GM12878 (cell line): ENCODE data around the gene PRDM1. TPM values are rescaled to one million over a fixed set of nuclear protein-coding genes. Genes with fewer than 3 reads are reported as not detected.

Source experiments
- ATAC-seq: fragments of 200-7000 bp; cut with Tn5 transposase; 3 replicates; pipeline ENCODE4 v1.9.1; 2020; ENCODE audit warnings: mild to moderate bottlenecking, moderate library complexity
- BruUV-seq: library from RNA; stranded (reverse); fragments of 400-500 nt; replicated peaks from 2 replicates; lab custom pipeline; 2021; lab: Mats Ljungman, UMichigan
- CTCF ChIA-PET: fragments of 300-600 bp; sonication (Branson Sonifier 250); formaldehyde crosslinking; extraction: SDS; loops from one replicate; lab custom pipeline; 2021; ENCODE audit warnings: inconsistent platforms; lab: Yijun Ruan, JAX
- POLR2A ChIA-PET: fragments of 350-600 bp; formaldehyde crosslinking; extraction: SDS; loops from one replicate; lab custom pipeline; 2021; ENCODE audit warnings: inconsistent platforms; lab: Charles Lee
- RAD21 ChIA-PET: fragments of 300-600 bp; sonication (Branson Sonifier 250); formaldehyde crosslinking; loops from one replicate; lab custom pipeline; 2023; ENCODE audit warnings: antibody characterized with exemption; ENCODE audit not compliant: unreplicated experiment; lab: Charles Lee
- SMC1A ChIA-PET: fragments of 300-600 bp; sonication (Branson Sonifier 250); formaldehyde crosslinking; loops from one replicate; lab custom pipeline; 2023; ENCODE audit not compliant: unreplicated experiment, uncharacterized antibody; lab: Charles Lee
- DNase-seq: peaks from one replicate; pipeline ENCODE4 v3.0.0-alpha.2; 2011; ENCODE audit warnings: low read depth, low spot score
- FAIRE-seq: peaks from 3 replicates; lab custom pipeline; 2011; peaks lifted over from hg19 to GRCh38; lab: Jason Lieb, UNC
- H2AFZ ChIP-seq: 2 replicates; pipeline ENCODE4 v1.6.0; 2011; ENCODE audit warnings: low read depth, low read length, control low read depth; ENCODE audit not compliant: control insufficient read depth
- H3K27ac ChIP-seq: 2 replicates; pipeline ENCODE4 v1.5.1; 2011; ENCODE audit warnings: control low read depth; ENCODE audit not compliant: control insufficient read depth, insufficient read depth
- H3K27me3 ChIP-seq, 2 experiments: replicated peaks in 1 of 2; 2 replicates each; pipeline versions ENCODE4 v1.6.0 to v1.6.1; 2011; ENCODE audit warnings: low read length in 1 of 2; ENCODE audit not compliant: control insufficient read depth in 2 of 2, insufficient read depth in 2 of 2
- H3K36me3 ChIP-seq, 2 experiments: 2 replicates each; pipeline ENCODE4 v1.5.1; 2011; ENCODE audit warnings: low read length in 1 of 2; ENCODE audit not compliant: control insufficient read depth in 2 of 2, insufficient read depth in 2 of 2
- H3K4me1 ChIP-seq: 2 replicates; pipeline ENCODE4 v1.6.1; 2011; ENCODE audit warnings: mild to moderate bottlenecking, low read length, moderate library complexity, mixed read lengths; ENCODE audit not compliant: control insufficient read depth, insufficient read depth
- H3K4me2 ChIP-seq: 2 replicates; pipeline ENCODE4 v1.6.0; 2011; ENCODE audit warnings: control low read depth; ENCODE audit not compliant: control insufficient read depth, insufficient read depth
- H3K4me3 ChIP-seq: fragments of 200-600 bp; sonication (generic); 2 replicates; pipeline ENCODE4 v1.5.1; 2016
- H3K79me2 ChIP-seq: 2 replicates; pipeline ENCODE4 v1.6.0; 2011; ENCODE audit warnings: low read length; ENCODE audit not compliant: control insufficient read depth, insufficient read depth
- H3K9ac ChIP-seq: 2 replicates; pipeline ENCODE4 v1.8.0; 2011; ENCODE audit warnings: low read length, control low read depth, mixed read lengths; ENCODE audit not compliant: control insufficient read depth, insufficient read depth
- H3K9me3 ChIP-seq: replicated peaks from 3 replicates; pipeline ENCODE4 v1.5.1; 2011; ENCODE audit warnings: mild to moderate bottlenecking, low read length; ENCODE audit not compliant: control insufficient read depth, insufficient read depth
- H4K20me1 ChIP-seq: 2 replicates; pipeline ENCODE4 v1.6.0; 2011; ENCODE audit not compliant: control insufficient read depth, insufficient read depth
- ATF7 ChIP-seq: fragments of 450-650 bp; IDR thresholded peaks from 2 replicates; pipeline ENCODE4 v1.6.1; 2016; ENCODE audit warnings: low read depth, mild to moderate bottlenecking
- BACH1 ChIP-seq: fragments of 450-650 bp; IDR thresholded peaks from 2 replicates; pipeline ENCODE4 v1.6.1; 2017; ENCODE audit warnings: mild to moderate bottlenecking, borderline replicate concordance
- CBX3 ChIP-seq: fragments of 200-600 bp; sonication (generic); IDR thresholded peaks from 2 replicates; pipeline ENCODE4 v1.6.1; 2016; ENCODE audit warnings: low read depth, borderline replicate concordance
- DPF2 ChIP-seq: fragments of 450-650 bp; IDR thresholded peaks from 2 replicates; pipeline ENCODE4 v1.6.1; 2017; ENCODE audit warnings: mild to moderate bottlenecking
- E4F1 ChIP-seq: fragments of 450-650 bp; IDR thresholded peaks from 2 replicates; pipeline ENCODE4 v1.6.1; 2018; ENCODE audit warnings: borderline replicate concordance, mild to moderate bottlenecking; ENCODE audit not compliant: partially characterized antibody
- IKZF1 ChIP-seq: fragments of 450-650 bp; conservative IDR thresholded peaks from 2 replicates; pipeline ENCODE4 v1.6.1; 2017; ENCODE audit warnings: antibody characterized with exemption, mild to moderate bottlenecking
- LARP7 ChIP-seq: fragments of 450-650 bp; IDR thresholded peaks from 2 replicates; pipeline ENCODE4 v1.6.1; 2017; ENCODE audit warnings: mild to moderate bottlenecking
- MAX ChIP-seq: IDR thresholded peaks from 2 replicates; pipeline ENCODE4 v1.6.1; 2012; ENCODE audit warnings: low read depth, low read length, improper control_type of control experiment
- NR2F1 ChIP-seq: fragments of 450-650 bp; conservative IDR thresholded peaks from 2 replicates; pipeline ENCODE4 v1.6.1; 2017; ENCODE audit warnings: mild to moderate bottlenecking
- PAX8 ChIP-seq: fragments of 450-650 bp; IDR thresholded peaks from 2 replicates; pipeline ENCODE4 v1.6.1; 2017; ENCODE audit warnings: mild to moderate bottlenecking, moderate library complexity
- PML ChIP-seq: IDR thresholded peaks from 2 replicates; pipeline ENCODE4 v1.6.1; 2012; ENCODE audit warnings: low read length, inconsistent platforms
- POU2F2 ChIP-seq: IDR thresholded peaks from 3 replicates; pipeline ENCODE4 v1.6.1; 2011; ENCODE audit warnings: low read depth, mild to moderate bottlenecking, low read length, borderline replicate concordance
- RAD51 ChIP-seq: fragments of 450-650 bp; IDR thresholded peaks from 2 replicates; pipeline ENCODE4 v1.6.1; 2016; ENCODE audit warnings: moderate library complexity, mild to moderate bottlenecking, inconsistent platforms
- RELA ChIP-seq: fragments of 450-650 bp; IDR thresholded peaks from 2 replicates; pipeline ENCODE4 v1.8.0; 2014; ENCODE audit warnings: borderline replicate concordance; ENCODE audit not compliant: partially characterized antibody
- RUNX3 ChIP-seq: IDR thresholded peaks from 2 replicates; pipeline ENCODE4 v1.6.1; 2012; ENCODE audit warnings: low read length, inconsistent platforms
- SMARCA5 ChIP-seq: fragments of 450-650 bp; IDR thresholded peaks from 2 replicates; pipeline ENCODE4 v1.6.1; 2017; ENCODE audit warnings: mild to moderate bottlenecking
- SMC3 ChIP-seq: IDR thresholded peaks from 2 replicates; pipeline ENCODE4 v1.6.1; 2011; ENCODE audit warnings: low read length, improper control_type of control experiment, borderline replicate concordance
- SREBF2 ChIP-seq: IDR thresholded peaks from 2 replicates; pipeline ENCODE4 v1.6.1; 2012; ENCODE audit warnings: mild to moderate bottlenecking, low read length
- TAF1 ChIP-seq: IDR thresholded peaks from 2 replicates; pipeline ENCODE4 v1.6.1; 2011; ENCODE audit warnings: mild to moderate bottlenecking, low read depth, low read length, borderline replicate concordance
- TCF12 ChIP-seq: IDR thresholded peaks from 2 replicates; pipeline ENCODE4 v1.6.1; 2011; ENCODE audit warnings: low read depth, mild to moderate bottlenecking, low read length
- YBX1 ChIP-seq: fragments of 450-650 bp; IDR thresholded peaks from 2 replicates; pipeline ENCODE4 v1.6.1; 2016; ENCODE audit warnings: antibody characterized with exemption
- YY1 ChIP-seq: IDR thresholded peaks from 2 replicates; pipeline ENCODE4 v1.6.1; 2011; ENCODE audit warnings: low read depth, mild to moderate bottlenecking, low read length
- ZNF217 ChIP-seq: fragments of 450-650 bp; IDR thresholded peaks from 2 replicates; pipeline ENCODE4 v1.6.1; 2017; ENCODE audit warnings: antibody characterized with exemption, mild to moderate bottlenecking
- ZNF24 ChIP-seq: fragments of 450-650 bp; IDR thresholded peaks from 2 replicates; pipeline ENCODE4 v1.6.1; 2017; ENCODE audit warnings: antibody characterized with exemption, mild to moderate bottlenecking
- ZNF274 ChIP-seq: IDR thresholded peaks from one replicate; pipeline ENCODE4 v1.8.0; 2011; ENCODE audit not compliant: insufficient read length, insufficient read depth
- WGBS: methylation state at CpG from one replicate; pipeline ENCODE4 v1.1.6; 2016; ENCODE audit warnings: low lambda C conversion rate; ENCODE audit not compliant: insufficient replicate concordance, insufficient coverage; ENCODE audit errors: missing lambda C conversion rate; 5-methylcytosine and 5-hydroxymethylcytosine counted together
- in situ Hi-C: fragments of 300-500 bp; cut with MboI; formaldehyde crosslinking; loops from 9 replicates; pipeline ENCODE4 v1.14.3; 2018; ENCODE audit warnings: mixed read lengths
- intact Hi-C: fragments of 100-400 bp; cut with micrococcal nuclease; formaldehyde crosslinking; loops from one replicate; pipeline ENCODE4 v1.14.2; 2022; ENCODE audit not compliant: unreplicated experiment
- polyA plus RNA-seq, 11 experiments: library from polyadenylated mRNA; depleted of rRNA in 4 of 11; unstranded in 6 of 11; stranded (reverse) in 5 of 11; fragments of >200 nt; fragmentation: Nextera tagmentation in 4 of 11; fragmentation: Illumina TruSeq in 1 of 11; extraction: Ambion mirVana in 4 of 11; extraction: Trizol in 1 of 11; gene quantifications; 1 replicate in 1 of 11; 2 replicates in 10 of 11; pipeline versions ENCODE4 v1.2.1 to v1.2.3, GENCODE V29; 2011 to 2016; ENCODE audit warnings: inconsistent platforms in 2 of 11, missing spikeins in 2 of 11, low read depth in 1 of 11
- total RNA-seq, 4 experiments: library from RNA; depleted of rRNA in 3 of 4; stranded (reverse); fragments of >200 nt in 3 of 4; fragmentation: Illumina TruSeq in 1 of 4; extraction: Trizol in 1 of 4; gene quantifications; 2 replicates each; pipeline versions ENCODE4 v1.2.1 to v1.2.3, GENCODE V29; 2013 to 2021

PRDM1 gene
- total and polyA plus RNA-seq, 10 of the 15 experiments (the other 5 are each of a cell fraction or from before 2014, with no cell fraction given), result 1.9 to 15.8 (median 4.1) TPM

- TF ChIP-seq E4F1, result no peak
- TF ChIP-seq TCF12, result no peak
- TF ChIP-seq MAX, result no peak
- no peak for TF ChIP-seq YBX1
- TF ChIP-seq IKZF1, result no peak
- no peak for TF ChIP-seq RUNX3
- TF ChIP-seq NR2F1, result no peak
Observed at GRCh38 chr6:106120006-106120405, 33.9 kb downstream of the PRDM1 start (continued).

- POLR2A ChIA-PET, result interaction anchor here (1.4 kb wide), 1 partner anchor 20 kb away, joined by 3 read pairs; no protein-coding TSS in a partner anchor
- H3K4me1 ChIP-seq, result peaks cover 35% of the 10 kb centered on the region
- no peak overlapping the region for H3K4me3 ChIP-seq
- no peak overlapping the region for H3K4me2 ChIP-seq
- H4K20me1 ChIP-seq, result no peaks in the 10 kb centered on the region
- no peak for ATAC-seq
- no peak overlapping the region for H2AFZ ChIP-seq
- intact Hi-C loops (no loop called here), in situ Hi-C loops (no loop called here)
- WGBS, result 92% methylated on average over 6 of the region's 6 CpGs
- H3K36me3 ChIP-seq, result no peaks in the 10 kb centered on the region
- H3K27me3 ChIP-seq, result peaks cover 0 to 4% of the 10 kb centered on the region in 2 experiments; a peak in 1 of 4 replicates
- no peak for DNase-seq
- H3K79me2 ChIP-seq, result no peaks in the 10 kb centered on the region
- H3K9me3 ChIP-seq, result no peaks in the 10 kb centered on the region; the same call in 2 of the 3 replicates
- no peak for FAIRE-seq
- TF ChIP-seq BACH1 (no peak), ZNF24 (no peak), LARP7 (no peak), TAF1 (no peak), ZNF274 (no peak), POU2F2 (no peak), YY1 (no peak), PML (no peak), RAD51 (no peak), CBX3 (no peak), RUNX3 (no peak), ZNF217 (no peak), ATF7 (no peak), SREBF2 (no peak), SMARCA5 (no peak), PAX8 (no peak), SMC3 (no peak), DPF2 (no peak), MAX (no peak), RELA (no peak)
- RAD21 ChIA-PET, result interaction anchor here (0.8 to 2.0 kb wide), 2 partner anchors 9 to 43 kb away, joined by 3 to 5 read pairs; no protein-coding TSS in a partner anchor
- no TSS peak for BruUV-seq
- H3K9ac ChIP-seq, result no peak overlapping the region
- H3K27ac ChIP-seq, result no peak overlapping the region
- SMC1A ChIA-PET, result interaction anchor here (1.0 kb wide), 1 partner anchor 20 kb away, joined by 4 read pairs; no protein-coding TSS in a partner anchor
- CTCF ChIA-PET, result no interaction called here
Observed at GRCh38 chr6:106120406-106120805, 34.3 kb downstream of the PRDM1 start.
